ENCODE data around the gene SHISAL1. TPM values are rescaled to one million over a fixed set of nuclear protein-coding genes. Genes with fewer than 3 reads are reported as not detected.

The SHISAL1 gene
- total RNA-seq, 1 donor from 2014 or later, result 0.08 TPM

- no peak for ATAC-seq
These were observed 107.0 kb downstream of the SHISAL1 start for GRCh38 chr22:44205516-44206329.

GRCh38 chr22:44204739-44205515 is 107.8 kb downstream of the SHISAL1 start:
- ATAC-seq, result no peak

GRCh38 chr22:44203203-44203602 is 109.5 kb downstream of the SHISAL1 start:
- no peak for ATAC-seq

- ATAC-seq, result no peak
These were observed 110.4 kb downstream of the SHISAL1 start for GRCh38 chr22:44202261-44202789.

GRCh38 chr22:44201665-44202064 is 111.1 kb downstream of the SHISAL1 start:
- ATAC-seq, result no peak

- peak; percentile 15 for ATAC-seq
These were observed 111.7 kb downstream of the SHISAL1 start for GRCh38 chr22:44200855-44201550.

GRCh38 chr22:44200451-44200850 is 112.3 kb downstream of the SHISAL1 start:
- ATAC-seq, result no peak

GRCh38 chr22:44199866-44200265 is 112.9 kb downstream of the SHISAL1 start:
- ATAC-seq, result no peak

- ATAC-seq, result no peak
These were observed 113.6 kb downstream of the SHISAL1 start for GRCh38 chr22:44199164-44199563.

GRCh38 chr22:44197271-44197670 is 115.5 kb downstream of the SHISAL1 start:
- no peak for ATAC-seq

GRCh38 chr22:44196731-44197131 is 116.0 kb downstream of the SHISAL1 start:
- no peak for ATAC-seq

GRCh38 chr22:44196241-44196640 is 116.5 kb downstream of the SHISAL1 start:
- no peak for ATAC-seq

GRCh38 chr22:44195189-44195871 is 117.4 kb downstream of the SHISAL1 start:
- ATAC-seq, result no peak

GRCh38 chr22:44194569-44194968 is 118.2 kb downstream of the SHISAL1 start:
- ATAC-seq, result no peak

Other genes starting within 250 kb of the SHISAL1 start
- 2.1 TPM for gene PARVG, start 132.0 kb downstream of the SHISAL1 start, total RNA-seq
- gene RTL6, start 185.3 kb upstream of the SHISAL1 start, total RNA-seq, result 6.3 TPM

Measured in esophagus mucosa (tissue), 1 donor.